ENCODE measurements around the gene SLC10A3.

GRCh38 chrX:154446430-154446829, 44.0 kb downstream of the SLC10A3 start:
- TF ChIP-seq CTCF (IDR thresholded peaks at IDR 0.05) (no peak), POLR2A (IDR thresholded peaks at IDR 0.05) (no peak)
